Suprapubic skin (tissue), 3 donors: ENCODE measurements around the gene GNS.

Experiments used
- POLR2A ChIP-seq, 2 donors: fragments of 450-650 bp; IDR thresholded peaks; one replicate each; pipeline ENCODE4 v1.6.1; 2017; ENCODE audit warnings: antibody characterized with exemption in 2 of 2, mild to moderate bottlenecking in 2 of 2, moderate library complexity in 2 of 2
- TF ChIP-seq, protein P1 (sequence below), 2 donors: fragments of 200-600 bp in 1 of 2; fragments of 450-650 bp in 1 of 2; sonication (generic) in 1 of 2; IDR thresholded peaks; one replicate each; pipeline ENCODE4 v1.5.1; 2016 to 2019; ENCODE audit warnings: antibody characterized with exemption in 2 of 2, mild to moderate bottlenecking in 1 of 2, moderate library complexity in 1 of 2

GRCh38 chr12:64780132-64780530 is 20.9 kb upstream of the GNS start:
- TF ChIP-seq, protein P1, sequence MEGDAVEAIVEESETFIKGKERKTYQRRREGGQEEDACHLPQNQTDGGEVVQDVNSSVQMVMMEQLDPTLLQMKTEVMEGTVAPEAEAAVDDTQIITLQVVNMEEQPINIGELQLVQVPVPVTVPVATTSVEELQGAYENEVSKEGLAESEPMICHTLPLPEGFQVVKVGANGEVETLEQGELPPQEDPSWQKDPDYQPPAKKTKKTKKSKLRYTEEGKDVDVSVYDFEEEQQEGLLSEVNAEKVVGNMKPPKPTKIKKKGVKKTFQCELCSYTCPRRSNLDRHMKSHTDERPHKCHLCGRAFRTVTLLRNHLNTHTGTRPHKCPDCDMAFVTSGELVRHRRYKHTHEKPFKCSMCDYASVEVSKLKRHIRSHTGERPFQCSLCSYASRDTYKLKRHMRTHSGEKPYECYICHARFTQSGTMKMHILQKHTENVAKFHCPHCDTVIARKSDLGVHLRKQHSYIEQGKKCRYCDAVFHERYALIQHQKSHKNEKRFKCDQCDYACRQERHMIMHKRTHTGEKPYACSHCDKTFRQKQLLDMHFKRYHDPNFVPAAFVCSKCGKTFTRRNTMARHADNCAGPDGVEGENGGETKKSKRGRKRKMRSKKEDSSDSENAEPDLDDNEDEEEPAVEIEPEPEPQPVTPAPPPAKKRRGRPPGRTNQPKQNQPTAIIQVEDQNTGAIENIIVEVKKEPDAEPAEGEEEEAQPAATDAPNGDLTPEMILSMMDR (IDR thresholded peaks at IDR 0.05): no peak
- no peak for TF ChIP-seq POLR2A (IDR thresholded peaks at IDR 0.05)
